DMS79 treated with DMSO at 0.1 percent for 48 hours (cell line): ENCODE results near the gene ATP6V0A1.
"Not testable (repeated sequence)": the region's sequence is repeated elsewhere in the genome, so short reads cannot be mapped to it uniquely, and the experiment has no call there.

Experiments
- DNase-seq: peaks from one replicate; lab custom pipeline; 2025; lab: John Stamatoyannopoulos, UW

The ATP6V0A1 gene

DNA sequence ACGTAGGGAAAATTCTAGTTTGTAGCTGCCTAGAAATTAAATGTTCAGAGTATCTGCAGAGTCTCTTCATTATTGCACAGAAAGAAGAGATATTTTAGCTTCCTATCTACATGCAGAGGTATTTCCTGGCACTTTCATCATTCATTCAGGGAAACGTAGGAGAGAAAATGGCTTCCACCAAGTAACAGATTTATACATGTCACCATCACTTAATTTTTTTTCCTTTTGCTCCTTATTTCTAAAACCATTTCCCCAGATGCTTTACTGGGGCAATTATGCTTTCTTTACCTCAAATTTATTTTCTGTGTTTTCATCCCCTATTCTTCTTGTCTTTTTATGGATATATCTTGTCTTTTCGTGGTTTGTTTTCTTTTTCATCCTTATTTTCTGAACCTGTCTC, 18.5 kb downstream of the ATP6V0A1 start:
- no peak for DNase-seq

DNA sequence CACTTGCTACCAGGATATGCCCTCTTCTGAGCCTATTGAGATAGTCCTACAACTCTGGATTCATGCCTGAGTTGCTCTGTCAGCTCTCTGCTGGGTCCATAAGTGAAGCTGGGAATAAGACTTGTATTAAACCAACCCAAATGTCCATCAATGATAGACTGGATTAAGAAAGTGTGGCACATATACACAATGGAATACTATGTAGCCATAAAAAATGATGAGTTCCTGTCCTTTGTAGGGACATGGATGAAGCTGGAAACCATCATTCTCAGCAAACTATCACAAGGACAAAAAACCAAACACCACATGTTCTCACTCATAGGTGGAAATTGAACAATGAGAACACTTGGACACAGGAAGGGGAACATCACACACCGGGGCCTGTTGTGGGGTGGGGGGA, 19.1 kb downstream of the ATP6V0A1 start:
- DNase-seq, result not testable (repeated sequence)

DNA sequence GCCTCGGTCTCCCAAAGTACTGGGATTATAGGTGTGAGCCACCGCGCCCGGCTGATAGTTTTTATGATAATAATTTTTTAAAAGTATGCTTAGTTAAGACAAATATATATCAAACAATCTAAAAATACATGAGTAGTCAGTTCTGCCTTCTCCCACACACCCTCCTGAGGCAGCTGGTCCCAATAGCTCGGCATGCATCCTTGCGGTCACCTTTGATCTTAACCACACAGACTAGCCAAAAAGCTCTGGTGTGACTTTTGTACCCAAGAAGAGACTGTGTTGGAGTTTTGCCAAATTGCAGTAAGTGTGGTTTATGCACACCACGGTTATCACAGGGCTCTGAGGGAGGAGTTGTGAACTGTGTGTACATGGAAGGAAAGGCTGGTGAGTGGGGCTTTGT, 25.6 kb downstream of the ATP6V0A1 start:
- DNase-seq, result no peak

DNA sequence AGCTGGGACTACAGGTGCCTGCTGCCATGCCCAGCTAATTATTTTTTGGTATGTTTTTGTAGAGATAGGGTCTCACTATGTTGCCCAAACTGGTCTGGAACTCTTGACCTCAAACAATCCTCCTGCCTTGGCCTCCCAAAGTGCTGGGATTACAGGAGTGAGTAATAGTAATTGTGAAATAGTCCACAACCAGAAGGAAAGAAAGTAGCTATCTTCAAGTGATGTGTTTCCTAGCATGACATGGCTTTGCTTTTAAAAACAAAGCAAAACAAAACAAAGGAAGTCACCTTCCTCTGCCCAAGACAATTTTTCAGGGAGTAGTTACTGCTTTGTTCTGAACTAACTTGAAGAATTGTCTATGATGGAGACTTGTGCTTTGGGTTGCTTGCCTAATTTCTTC, 27.0 kb downstream of the ATP6V0A1 start:
- DNase-seq, result no peak

DNA sequence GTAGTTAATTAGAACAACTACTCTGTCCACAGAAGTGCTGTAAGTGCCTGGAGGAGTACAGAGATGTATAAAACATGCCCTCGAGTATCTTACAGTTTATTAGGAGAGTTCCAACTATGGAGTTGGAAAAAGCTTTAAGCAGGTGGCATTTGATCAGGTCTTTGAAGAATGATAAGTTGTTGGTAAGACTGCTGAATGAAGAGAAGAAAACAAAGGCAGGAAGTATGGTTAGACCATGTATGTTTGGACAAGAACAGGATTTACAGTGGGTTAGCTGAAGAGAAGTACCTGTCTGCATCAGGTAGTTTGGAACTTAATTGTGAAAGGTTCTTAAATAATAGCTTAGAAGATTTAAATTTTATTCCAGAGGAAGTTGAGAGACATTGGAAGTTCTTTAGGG, 29.4 kb downstream of the ATP6V0A1 start:
- DNase-seq, result no peak

DNA sequence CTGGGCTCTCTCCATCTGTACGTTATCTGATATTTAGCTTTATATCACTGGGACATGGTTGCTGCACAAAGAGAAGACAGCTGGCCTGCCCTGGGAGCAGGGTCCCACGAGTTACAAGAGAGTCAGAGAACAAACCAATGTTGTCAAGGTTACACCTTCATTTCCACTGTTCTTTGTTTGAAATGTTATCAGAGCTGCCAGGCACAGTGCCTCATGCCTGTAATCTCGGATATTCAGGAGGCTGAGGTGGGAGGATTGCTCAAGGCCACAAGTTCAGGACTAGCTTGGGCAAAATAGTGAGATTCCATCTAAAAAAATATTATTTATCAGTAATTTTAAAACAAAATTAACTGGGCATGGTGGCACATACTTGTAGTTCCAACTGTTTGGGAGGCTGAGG, 34.6 kb downstream of the ATP6V0A1 start:
- DNase-seq, result no peak

DNA sequence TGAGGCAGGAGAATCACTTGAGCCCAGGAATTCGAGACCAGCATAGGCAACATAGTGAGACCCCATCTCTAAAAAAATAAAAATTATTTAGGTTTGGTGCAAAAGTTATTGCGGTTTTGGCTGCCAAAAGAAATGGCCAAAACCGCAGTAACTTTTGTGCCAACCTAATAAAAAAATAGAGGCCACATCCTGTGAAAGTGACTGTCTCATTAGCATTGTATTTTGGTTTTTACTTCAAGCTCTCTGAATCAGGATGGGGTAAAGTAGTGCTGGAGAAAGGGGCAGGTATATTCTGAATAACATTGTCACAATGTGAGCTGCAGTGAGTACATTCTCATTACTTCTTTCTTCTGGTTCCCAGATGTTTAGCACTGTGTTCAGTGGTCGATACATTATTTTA, 36.0 kb downstream of the ATP6V0A1 start:
- DNase-seq, result no peak

DNA sequence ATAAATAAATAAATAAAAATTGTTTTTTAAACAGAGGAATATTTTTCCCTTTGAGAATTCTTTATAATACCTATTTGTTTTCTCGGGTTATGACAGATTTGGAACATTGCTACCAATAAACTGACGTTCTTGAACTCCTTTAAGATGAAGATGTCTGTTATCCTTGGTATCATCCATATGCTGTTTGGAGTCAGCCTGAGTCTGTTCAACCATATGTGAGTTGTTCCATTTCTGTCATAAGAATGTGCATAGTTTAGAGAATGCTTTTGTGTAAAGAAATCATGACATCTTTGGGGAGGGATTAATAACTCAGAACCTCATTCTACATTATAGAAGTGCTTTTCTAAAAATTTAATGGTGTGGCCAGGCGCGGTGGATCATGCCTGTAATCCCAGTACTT, 40.1 kb downstream of the ATP6V0A1 start:
- DNase-seq, result no peak

DNA sequence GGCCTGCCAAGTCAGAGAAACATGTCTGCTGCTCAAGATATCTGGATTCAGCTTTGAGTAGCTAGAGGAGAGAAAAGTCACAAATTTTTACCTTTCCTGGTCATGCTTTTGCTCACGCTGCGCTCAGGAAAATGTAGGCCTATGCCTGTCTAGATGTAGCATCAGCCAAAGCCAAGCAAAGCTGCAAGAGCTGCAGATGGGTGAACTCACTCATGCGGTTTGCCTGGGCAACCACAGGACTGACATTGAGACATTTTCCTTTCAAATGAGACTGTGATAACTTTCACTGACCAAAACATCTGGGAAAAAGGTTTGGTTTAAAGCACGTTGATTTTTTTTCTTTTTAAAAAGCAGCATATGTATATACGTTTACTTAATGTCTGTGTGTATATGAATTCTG, 43.4 kb downstream of the ATP6V0A1 start:
- no peak for DNase-seq

DNA sequence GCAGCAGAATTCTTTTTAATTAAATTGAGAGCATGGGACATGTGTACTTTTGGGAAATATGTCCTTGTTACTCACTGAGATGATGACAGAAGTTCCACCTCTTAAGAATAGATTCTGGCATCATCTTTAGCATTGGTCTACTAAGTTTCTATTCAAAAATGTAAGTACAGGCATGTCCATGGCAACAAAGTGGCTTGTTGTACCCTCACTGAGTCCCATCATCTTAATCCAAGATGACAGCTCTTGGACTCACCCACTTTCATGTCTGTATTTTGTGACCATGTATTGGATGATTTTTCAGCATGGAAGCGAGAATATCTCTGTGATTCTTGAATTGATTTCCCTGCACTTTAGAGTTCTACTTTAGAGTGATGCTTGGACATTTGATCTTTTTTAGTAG, 44.2 kb downstream of the ATP6V0A1 start:
- no peak for DNase-seq

DNA sequence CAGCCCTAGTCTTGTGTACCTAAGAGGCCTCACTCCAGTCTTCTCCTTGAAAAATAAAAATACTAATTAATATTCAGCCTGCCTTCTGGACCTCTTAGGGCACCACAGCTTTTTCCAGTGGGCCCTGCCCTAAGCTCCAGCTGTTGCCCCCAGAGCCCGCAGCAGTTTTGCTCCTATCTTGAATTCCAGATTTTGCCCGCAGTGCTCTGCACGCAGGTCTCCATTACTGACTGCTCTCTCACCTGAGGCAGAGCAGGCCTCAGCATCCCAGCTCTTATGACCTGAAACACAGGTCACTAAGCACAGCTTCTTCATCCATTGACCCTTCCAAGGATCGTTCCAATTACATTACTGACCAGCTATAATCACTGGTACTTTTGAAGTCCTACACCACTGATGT, 49.0 kb downstream of the ATP6V0A1 start:
- no peak for DNase-seq

DNA sequence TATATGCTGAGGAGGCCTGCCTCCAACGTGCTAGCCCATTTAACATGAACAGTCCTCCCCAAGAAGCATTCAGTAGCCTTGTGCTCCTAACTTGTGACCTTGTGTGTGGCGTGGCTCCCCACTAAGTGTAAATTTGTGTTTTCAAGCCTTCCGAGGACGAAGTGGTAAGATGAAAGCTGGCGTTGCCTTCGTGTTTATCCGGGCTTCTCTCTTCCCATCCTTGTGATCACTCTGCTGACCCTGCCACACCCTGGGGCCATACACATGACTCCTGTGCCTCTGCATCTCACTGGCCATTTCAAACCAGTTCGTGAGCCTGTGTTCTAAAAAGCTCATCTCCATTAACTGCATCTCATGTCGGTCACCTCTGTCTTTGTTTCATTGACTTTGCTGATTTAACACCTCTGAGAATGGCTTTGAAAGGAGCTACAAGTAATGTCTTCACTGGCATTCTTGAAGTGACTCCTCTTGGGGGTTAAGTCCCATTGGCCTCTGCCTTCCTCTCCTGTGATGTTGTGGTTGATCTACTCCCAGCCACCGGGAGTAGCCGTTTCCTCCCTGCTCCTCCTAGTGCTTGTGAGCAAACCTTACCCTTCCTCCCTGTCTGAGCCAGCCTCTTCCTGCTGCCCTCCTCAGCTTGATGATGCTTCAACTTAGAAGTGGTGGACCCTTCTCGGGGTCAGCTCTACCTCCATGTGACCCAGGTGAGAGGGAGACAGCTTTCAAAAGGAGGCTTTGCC, 49.9 kb downstream of the ATP6V0A1 start:
- no peak for DNase-seq

DNA sequence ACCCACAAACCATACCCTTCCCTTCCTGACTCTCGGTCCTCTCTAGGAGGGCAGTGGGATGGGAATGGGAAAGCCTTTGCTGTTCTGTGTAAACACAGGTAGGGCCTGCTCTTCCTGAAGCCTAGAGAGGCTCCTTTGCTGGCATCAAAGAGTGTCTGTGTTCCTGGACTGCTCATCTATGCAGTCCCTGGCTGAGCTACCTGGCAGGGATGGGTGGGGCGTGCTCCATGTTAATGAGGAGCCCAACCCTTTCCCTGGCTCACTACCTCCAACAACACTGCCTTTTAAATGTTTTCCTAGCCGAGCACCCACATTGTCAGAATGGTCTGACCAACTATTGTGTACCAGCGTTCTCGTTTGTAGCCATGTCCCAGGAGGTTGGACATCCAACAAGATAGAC, 50.7 kb downstream of the ATP6V0A1 start:
- no peak for DNase-seq

DNA sequence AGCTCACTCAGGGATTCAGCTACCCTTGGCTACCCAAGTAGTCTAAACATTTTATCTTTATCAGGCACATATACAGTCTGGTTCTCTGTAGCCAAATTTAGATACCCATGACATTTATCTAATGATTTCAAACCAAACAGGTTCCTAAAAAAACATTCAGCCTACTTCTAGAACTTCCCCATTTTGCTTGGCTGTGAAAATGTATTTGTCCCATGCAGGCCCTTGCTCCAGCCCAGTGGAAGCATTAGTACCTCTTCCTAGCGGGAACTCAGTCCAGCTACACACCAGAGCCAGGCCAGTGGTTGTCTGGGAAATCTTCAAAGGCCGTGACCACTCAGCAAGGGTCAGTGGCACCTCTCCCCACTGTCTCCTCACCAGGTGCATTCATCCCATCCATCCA, 51.2 kb downstream of the ATP6V0A1 start:
- no peak for DNase-seq

DNA sequence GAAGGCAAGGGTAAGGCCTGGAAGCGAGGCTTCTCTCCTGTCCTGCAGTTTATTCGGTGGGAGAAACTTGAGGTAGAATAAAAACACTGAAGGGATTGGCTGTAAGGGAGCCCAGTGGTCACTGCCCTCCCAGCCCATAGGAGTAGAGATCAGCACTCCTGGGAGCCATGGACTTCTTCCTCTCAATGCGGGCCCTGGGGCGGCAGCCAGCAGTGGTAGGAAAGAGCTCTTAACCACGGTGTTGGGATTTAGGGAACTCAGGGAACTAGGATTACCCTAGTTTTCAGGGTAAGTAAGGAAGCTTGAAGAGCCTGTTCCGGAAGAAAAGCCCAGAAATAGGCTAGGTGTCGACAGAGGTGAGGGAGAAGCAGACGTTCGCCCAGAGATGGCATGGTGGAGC, 53.6 kb downstream of the ATP6V0A1 start:
- no peak for DNase-seq

DNA sequence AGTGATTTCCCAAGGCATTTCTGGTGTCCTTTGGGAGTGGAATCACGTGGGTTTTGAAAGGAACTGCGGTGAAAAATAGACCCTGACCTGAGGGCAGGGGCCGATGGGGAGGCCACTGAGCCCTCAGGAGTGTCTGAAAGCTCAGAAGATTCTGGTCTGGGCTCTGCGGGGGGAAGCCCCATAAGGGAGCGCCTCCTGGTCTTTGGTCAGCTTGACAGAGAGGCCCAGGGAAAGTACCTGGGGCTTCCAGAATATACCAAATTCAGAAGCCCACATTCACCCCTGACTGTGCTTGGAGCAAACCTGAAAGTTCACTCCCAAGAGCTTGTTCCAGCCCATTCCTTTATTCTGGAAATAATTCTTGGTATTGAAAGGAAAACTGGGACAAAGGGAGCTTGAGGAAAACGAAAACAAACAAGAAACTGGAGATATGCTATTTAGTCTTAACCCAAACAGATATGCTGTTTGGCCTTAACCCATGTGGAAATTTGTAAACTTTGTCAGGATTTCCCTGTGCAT, 54.1 kb downstream of the ATP6V0A1 start:
- DNase-seq, result no peak

DNA sequence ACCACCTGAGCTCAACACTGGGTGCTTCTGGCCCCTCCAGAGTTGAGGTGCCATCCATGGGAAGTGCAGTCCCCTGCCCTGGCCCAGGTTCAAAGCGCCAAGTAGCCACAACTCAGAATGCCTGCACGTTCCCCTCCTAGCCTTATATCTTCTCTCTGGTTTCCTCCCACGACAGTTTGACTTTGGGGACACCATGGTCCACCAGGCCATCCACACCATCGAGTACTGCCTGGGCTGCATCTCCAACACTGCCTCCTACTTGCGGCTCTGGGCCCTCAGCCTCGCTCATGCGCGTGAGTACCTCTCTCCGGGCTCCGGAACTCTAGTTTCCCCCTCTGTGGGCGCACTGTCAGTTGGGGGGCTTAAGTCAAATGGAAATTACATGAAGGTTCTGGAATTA, 55.0 kb downstream of the ATP6V0A1 start:
- DNase-seq, result no peak

DNA sequence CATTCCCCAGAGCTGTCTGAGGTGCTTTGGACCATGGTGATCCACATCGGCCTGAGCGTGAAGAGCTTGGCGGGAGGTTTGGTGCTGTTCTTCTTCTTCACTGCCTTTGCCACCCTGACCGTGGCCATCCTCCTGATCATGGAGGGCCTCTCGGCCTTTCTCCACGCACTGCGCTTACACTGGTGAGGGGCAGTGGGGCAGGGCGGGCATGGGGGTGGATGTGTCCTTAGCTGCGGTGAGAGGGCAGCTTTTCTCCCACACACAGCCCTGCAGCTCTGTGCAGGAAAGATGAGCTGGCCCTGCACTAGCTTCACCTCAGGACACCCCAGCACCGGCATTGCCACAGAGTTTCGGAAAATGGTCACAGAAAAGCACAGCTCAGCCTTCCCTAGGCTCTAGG, 55.6 kb downstream of the ATP6V0A1 start:
- no peak for DNase-seq

DNA sequence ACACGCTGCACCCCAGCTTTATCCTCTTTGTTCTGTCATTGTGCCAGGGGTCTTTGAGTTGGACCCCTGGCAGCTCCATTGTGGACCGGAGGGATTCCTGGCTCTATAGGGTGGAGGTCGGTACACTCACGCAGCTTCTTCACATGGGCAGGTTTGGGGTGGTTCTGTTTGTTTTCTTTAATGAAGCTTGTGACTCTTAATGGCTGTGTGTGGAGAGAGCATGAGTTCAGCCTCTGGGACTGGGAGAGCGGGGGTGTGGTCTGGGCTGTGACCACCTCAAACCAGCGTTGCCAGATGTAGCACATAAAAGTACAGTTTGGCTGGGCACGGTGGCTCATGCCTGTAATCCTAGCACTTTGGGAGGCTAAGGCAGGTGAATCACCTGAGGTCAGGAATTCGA, 56.2 kb downstream of the ATP6V0A1 start:
- DNase-seq, result no peak

DNA sequence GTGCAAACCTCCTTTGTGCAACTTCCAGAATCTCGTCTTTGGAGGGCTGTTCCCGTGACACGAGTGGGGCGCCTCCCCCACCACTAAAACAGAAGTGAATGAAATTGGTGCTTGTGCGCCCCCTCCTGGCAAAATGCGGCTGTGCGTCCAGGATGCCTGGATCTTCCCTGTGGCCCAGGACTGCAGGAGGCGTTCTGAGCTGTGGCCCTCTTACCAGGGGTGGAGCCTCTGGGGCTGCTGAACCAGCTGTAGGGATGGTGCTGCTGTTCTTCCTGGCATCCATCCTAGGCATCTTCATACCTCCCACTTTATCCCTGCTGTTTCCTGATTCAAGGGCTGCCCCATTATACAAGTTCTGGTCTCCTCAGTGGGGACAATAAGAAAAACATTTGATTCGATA, 58.8 kb downstream of the ATP6V0A1 start:
- DNase-seq, result no peak

DNA sequence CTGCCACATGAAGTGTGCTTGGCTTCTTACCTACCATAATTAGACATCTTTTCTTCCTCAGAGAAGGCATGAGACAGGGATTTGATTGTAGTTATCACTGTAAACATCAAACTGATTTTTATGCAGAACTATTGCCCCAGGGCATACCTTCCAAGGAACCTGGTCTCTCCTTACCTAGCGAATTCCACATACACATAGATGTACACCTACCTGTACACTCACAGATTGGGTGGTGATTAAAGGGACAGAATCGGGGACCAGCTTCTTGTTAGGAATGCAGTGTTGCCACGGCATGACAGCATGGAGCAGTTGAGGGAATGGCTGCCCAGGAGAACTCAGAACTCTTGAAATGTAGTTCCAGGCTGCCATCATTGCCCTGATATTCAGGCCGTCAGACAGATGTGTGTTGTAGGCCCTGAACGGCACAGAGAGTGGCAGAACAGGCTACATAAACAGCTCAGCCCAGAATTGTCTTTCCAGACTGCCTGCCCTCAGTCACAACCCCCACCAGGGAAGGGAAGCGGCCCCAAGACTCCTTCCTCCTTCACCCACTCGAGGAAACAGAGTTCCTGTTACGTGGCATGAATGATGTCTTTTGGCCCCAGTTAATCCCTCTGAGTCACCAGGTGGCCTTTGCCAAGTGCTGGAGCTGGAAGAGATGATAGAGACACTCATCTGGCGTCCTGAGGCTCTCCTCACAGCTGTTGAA, 59.5 kb downstream of the ATP6V0A1 start:
- DNase-seq, result no peak

DNA sequence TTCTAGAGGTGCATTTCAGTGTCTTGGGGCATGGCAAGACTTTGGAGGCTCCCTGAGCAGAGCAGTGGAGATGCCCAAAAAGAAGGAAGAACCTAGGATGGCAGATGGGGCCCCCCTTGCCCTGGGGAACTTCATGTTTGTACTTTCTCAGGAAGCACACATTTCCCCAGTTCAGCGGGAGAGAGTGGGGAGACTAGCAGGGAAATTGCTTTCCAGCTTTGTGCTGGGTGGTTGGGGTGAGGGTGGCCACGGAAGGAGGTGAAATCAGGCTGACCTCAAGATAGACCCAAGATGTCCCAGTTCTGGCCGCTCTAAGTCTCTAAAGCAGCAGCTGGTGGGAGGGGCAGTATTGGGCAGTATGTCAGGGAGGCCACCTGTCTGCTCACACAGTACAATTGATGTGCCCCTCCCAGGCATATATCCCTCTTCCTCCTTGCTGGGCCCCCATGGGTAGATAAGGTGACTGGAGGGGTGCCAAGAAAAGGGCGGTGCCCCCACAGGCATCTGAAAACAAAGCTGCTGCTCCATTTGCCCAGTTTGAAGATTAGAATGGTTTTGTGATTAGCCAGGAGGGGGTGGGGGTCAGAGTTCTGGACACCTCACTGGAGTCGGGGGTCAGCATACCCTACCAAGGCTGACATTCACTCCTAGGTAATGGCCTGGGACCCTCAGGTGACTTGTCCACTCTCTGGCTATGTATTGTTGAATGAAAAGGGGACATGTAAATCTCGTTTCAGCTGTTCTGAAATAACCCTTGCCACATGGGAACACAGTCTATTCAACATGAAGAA, 60.3 kb downstream of the ATP6V0A1 start:
- no peak for DNase-seq
